Activated CD4-positive, alpha-beta T cell treated with anti-CD3 and anti-CD28 coated beads for 36 hours (primary cell): ENCODE data around the gene ITPRIP. TPM values are rescaled to one million over a fixed set of nuclear protein-coding genes. Genes with fewer than 3 reads are reported as not detected.
A peak's percentile ranks its signal among the peaks of the same experiment; 100 is the strongest.

Experiments
- ATAC-seq: fragments of 200-7000 bp; cut with Tn5 transposase; one replicate; pipeline ENCODE4 v1.10.0; 2021; ENCODE audit warnings: mild to moderate bottlenecking, moderate library complexity
- CTCF ChIA-PET: fragments of 350-600 bp; sonication (Branson Sonifier 250); formaldehyde crosslinking; loops from one replicate; lab custom pipeline; 2021; ENCODE audit warnings: antibody characterized with exemption; lab: Charles Lee
- POLR2A ChIA-PET: fragments of 350-600 bp; sonication (Branson Sonifier 250); formaldehyde crosslinking; loops from one replicate; lab custom pipeline; 2021; ENCODE audit warnings: antibody characterized with exemption, inconsistent platforms; lab: Charles Lee
- DNase-seq: peaks from one replicate; pipeline ENCODE4 v3.0.0-alpha.2; 2020
- H3K27ac Mint-ChIP-seq: one replicate; pipeline ENCODE4 v1.8.0; 2021; ENCODE audit warnings: mixed read lengths
- H3K27me3 Mint-ChIP-seq: one replicate; pipeline ENCODE4 v1.8.0; 2021; ENCODE audit warnings: mixed read lengths
- H3K36me3 Mint-ChIP-seq: one replicate; pipeline ENCODE4 v1.8.0; 2021; ENCODE audit warnings: low read depth, mixed read lengths
- H3K4me1 Mint-ChIP-seq: one replicate; pipeline ENCODE4 v1.8.0; 2021; ENCODE audit warnings: mixed read lengths
- H3K4me3 Mint-ChIP-seq: one replicate; pipeline ENCODE4 v1.8.0; 2021; ENCODE audit warnings: mild to moderate bottlenecking, moderate library complexity, mixed read lengths
- H3K9me3 Mint-ChIP-seq: one replicate; pipeline ENCODE4 v1.8.0; 2021; ENCODE audit warnings: low read depth, mixed read lengths
- intact Hi-C, 2 experiments: fragments of 100-400 bp; cut with DNase I in 1 of 2; cut with micrococcal nuclease in 1 of 2; formaldehyde crosslinking; loops; one replicate each; pipeline versions ENCODE4 v1.14.2 to v1.15.1; 2022 to 2024; cut with DNase I, micrococcal nuclease
- microRNA-seq: library from miRNA; unstranded; fragments of <30 nt; microRNA quantifications from one replicate; pipeline ENCODE4 v1.2.0, GENCODE V29; 2021; ENCODE audit warnings: borderline replicate concordance
- total RNA-seq, 2 experiments: library from RNA; stranded (reverse); gene quantifications; one replicate each; pipeline ENCODE4 v1.2.3, GENCODE V29; 2021

The ITPRIP gene
- total RNA-seq, 2 experiments from 2014 or later, result 20.3 to 21.6 TPM

DNA sequence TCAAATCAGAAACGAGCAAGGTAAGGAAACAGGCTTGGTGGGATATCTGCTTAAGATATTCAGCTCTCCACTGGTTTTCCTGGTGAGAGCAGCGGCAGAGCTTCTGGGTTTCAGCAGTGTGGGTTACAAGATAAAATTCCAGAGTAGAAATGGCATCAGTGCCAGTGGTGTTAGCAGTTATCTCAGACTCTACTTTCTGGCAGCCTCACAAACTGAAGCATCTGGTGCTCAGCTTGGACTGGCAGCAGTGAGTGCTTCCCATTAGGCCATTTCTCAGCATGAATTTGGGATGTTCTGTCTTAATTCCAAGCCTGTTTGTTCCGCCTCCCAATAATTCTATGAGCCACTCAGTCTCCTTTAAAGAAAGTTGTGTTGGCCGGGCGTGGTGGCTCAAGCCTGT, 76.2 kb downstream of the ITPRIP start:
- intact Hi-C loops, result no loop called here
- Mint-ChIP-seq H3K4me3 (no peak overlapping the region), H3K27me3 (no peaks in the 10 kb centered on the region), H3K4me1 (peaks cover 85% of the 10 kb centered on the region), H3K27ac (peak overlapping the region; percentile 89), H3K36me3 (peaks cover 89% of the 10 kb centered on the region), H3K9me3 (no peaks in the 10 kb centered on the region)
- POLR2A ChIA-PET, result no interaction called here
- no peak for ATAC-seq
- DNase-seq, result no peak
- CTCF ChIA-PET, result interaction anchor here (0.9 to 3.0 kb wide), 2 partner anchors 8 to 13 kb away, joined by 3 to 12 read pairs; no protein-coding TSS in a partner anchor

DNA sequence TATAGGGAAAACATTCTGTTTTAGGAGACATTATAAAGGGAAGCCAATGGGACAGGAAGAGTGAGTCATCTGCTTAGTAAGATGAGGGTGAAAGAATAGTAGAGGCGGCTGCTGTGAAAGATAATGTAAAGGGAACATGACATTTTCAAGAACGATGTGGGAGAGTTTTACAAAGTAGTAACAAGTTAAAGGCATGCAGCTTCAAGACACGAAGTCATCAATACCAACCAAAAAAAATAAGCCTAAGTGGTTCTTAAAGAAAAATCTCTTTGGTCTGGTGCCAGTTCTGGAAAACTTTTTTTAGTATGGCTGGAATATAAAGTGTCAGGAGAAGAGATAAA, 77.5 kb downstream of the ITPRIP start:
- Mint-ChIP-seq H3K36me3 (peaks cover 88% of the 10 kb centered on the region), H3K27ac (peak overlapping the region; percentile 89), H3K9me3 (no peaks in the 10 kb centered on the region), H3K27me3 (no peaks in the 10 kb centered on the region), H3K4me3 (peak overlapping the region; percentile 59), H3K4me1 (peaks cover 84% of the 10 kb centered on the region)
- POLR2A ChIA-PET, result interaction anchor here (0.6 kb wide), 1 partner anchor 507 kb away, joined by 3 read pairs; no protein-coding TSS in a partner anchor
- ATAC-seq, result peak; percentile 77
- CTCF ChIA-PET, result interaction anchor here (0.7 to 3.1 kb wide), 4 partner anchors 14 to 373 kb away, joined by 3 to 9 read pairs (median 4); no protein-coding TSS in a partner anchor
- intact Hi-C loops, result loop anchor here in 1 of 2 experiments (2.0 kb wide), 1 partner anchor 138 kb away; the partner anchor contains the start of gene SFR1
- DNase-seq, result no peak

DNA sequence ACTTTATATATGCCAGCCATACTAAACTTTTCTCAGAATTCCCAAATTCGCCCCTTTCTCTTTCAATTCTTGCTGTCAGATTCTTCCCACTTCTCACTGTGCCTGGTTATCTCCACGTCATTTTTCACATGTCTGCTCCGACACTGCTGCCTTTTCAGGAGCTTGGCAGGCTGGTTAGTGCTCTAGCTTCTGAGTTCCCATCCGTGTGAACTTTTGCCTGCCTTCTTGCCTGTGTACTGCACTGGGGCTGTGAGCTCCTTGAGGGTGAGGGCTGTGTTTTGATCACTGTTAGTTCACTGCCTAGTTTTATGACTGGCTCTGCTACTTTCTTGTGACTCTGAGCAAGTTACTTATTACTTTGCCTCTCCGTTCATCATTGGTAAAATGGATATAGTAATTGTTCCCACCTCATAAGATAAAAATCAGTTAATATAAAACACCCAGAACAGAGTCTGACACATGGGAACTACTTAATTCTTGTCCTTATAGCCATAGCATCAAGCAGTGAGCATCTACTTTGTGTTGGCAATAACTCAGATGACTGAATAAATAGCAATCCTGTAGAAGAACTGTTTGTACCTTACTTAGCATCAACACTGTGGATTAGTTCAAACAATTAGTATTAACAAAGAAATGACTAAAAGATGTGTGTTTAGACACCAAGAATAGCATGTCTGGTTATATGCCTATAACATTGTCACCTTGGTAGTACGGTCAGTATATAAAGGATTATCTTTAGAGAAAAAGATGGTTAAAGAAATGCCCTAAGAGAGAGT, 78.1 kb downstream of the ITPRIP start:
- peak; percentile 25 for ATAC-seq
- H3K9me3 Mint-ChIP-seq, result no peaks in the 10 kb centered on the region
- ChIA-PET CTCF (interaction anchor here (0.7 to 3.1 kb wide), 5 partner anchors 14 to 358 kb away, joined by 3 to 9 read pairs (median 3); partner anchors contain the start of gene CFAP58), POLR2A (interaction anchor here (0.6 kb wide), 1 partner anchor 139 kb away, joined by 3 read pairs; no protein-coding TSS in a partner anchor)
- peak; percentile 37 for DNase-seq
- H3K4me3 Mint-ChIP-seq, result peak overlapping the region; percentile 59
- no peaks in the 10 kb centered on the region for H3K27me3 Mint-ChIP-seq
- peaks cover 86% of the 10 kb centered on the region for H3K36me3 Mint-ChIP-seq
- H3K4me1 Mint-ChIP-seq, result peaks cover 78% of the 10 kb centered on the region
- peak overlapping the region; percentile 89 for H3K27ac Mint-ChIP-seq
- intact Hi-C loops, result loop anchor here in 1 of 2 experiments (2.0 kb wide), 1 partner anchor 137 kb away; the partner anchor contains the start of gene SFR1

Small RNA genes within 50 kb of the gene (microRNA-seq; reads per million reads assigned to microRNA genes)
- 17.3 reads per million, percentile 41 among the genes with 10 or more reads in this experiment for gene MIR4482

Other genes with a start within 250 kb of the ITPRIP start
- gene SFR1, start 216.3 kb downstream of the ITPRIP start, total RNA-seq, result 10 to 100 TPM; 17.2 to 20.5 TPM
- under 1 TPM; 0.09 TPM for gene CFAP43, start 106.1 kb downstream of the ITPRIP start, total RNA-seq
- gene GSTO1, start 83.6 kb downstream of the ITPRIP start, total RNA-seq, result 100 to 1,000 TPM; 261 to 320 TPM
- 1 to 10 TPM; 2.1 to 2.8 TPM for gene GSTO2, start 69.3 kb downstream of the ITPRIP start, total RNA-seq
- gene CFAP58, start 15.4 kb upstream of the ITPRIP start, total RNA-seq, result under 1 TPM; 0.60 to 0.64 TPM